ENCODE results near the gene SNX22. TPM values are rescaled to one million over a fixed set of nuclear protein-coding genes. Genes with fewer than 3 reads are reported as not detected.

Gene SNX22
- total and polyA plus RNA-seq, 2 of the 8 experiments (the other 6 are each of a cell fraction or from before 2014, with no cell fraction given), result 4.9 TPM

- no peak overlapping the region for H4K5ac ChIP-seq (ENCODE audit: insufficient read length, low read depth, low read length)
- no peak overlapping the region for H3K4ac ChIP-seq (replicated peaks; ENCODE audit: insufficient read length, low read depth, low read length)
- POLR2A ChIA-PET (ENCODE audit: partially characterized antibody), result no interaction called here
- H2AFZ ChIP-seq (ENCODE audit: low read length), result no peak overlapping the region
- H3K14ac ChIP-seq (ENCODE audit: insufficient read length), result no peak overlapping the region
- H3K27me3 ChIP-seq (replicated peaks in 1 of 4; ENCODE audit: control insufficient read depth in 3 of 4, extremely low read depth in 1 of 4, insufficient read depth in 3 of 4, low read length in 3 of 4), result no peaks in the 10 kb centered on the region
- H3K56ac ChIP-seq (replicated peaks; ENCODE audit: insufficient read length, low read depth, low read length), result no peak overlapping the region
- H3K79me1 ChIP-seq (ENCODE audit: low read depth, low read length), result no peaks in the 10 kb centered on the region; the same call in 1 of the 2 replicates
- no peaks in the 10 kb centered on the region for H3K23me2 ChIP-seq (ENCODE audit: low read depth, low read length)
- no peak overlapping the region for H3K9ac ChIP-seq (replicated peaks in 1 of 4; ENCODE audit: extremely low read depth in 1 of 4, low read depth in 3 of 4, low read length in 3 of 4)
- no peak overlapping the region for H3K4me3 ChIP-seq (ENCODE audit: extremely low read depth in 1 of 4, insufficient read depth in 2 of 4, low read depth in 3 of 4, low read length in 4 of 4)
- WGBS, 2 experiments (ENCODE audit: extremely low coverage in 1 of 2, insufficient coverage in 1 of 2, insufficient read length in 1 of 2, insufficient replicate concordance in 2 of 2, low coverage in 1 of 2, low lambda C conversion rate in 2 of 2, missing lambda C conversion rate in 1 of 2), result 65% methylated on average over 3 of the region's 3 CpGs; no CpG with 5 or more reads in 1 of the 2 experiments
- no peaks in the 10 kb centered on the region for H3K9me3 ChIP-seq (ENCODE audit: insufficient read depth in 2 of 2, low read depth in 1 of 2, low read length in 1 of 2)
- no peak overlapping the region for H2BK15ac ChIP-seq (ENCODE audit: low read length)
- H3K36me3 ChIP-seq (ENCODE audit: control insufficient read depth in 2 of 4, insufficient read depth in 4 of 4, low read length in 3 of 4), result peaks cover 10 to 42% (median 31%) of the 10 kb centered on the region in 4 experiments
- no peak overlapping the region for H4K91ac ChIP-seq (replicated peaks; ENCODE audit: insufficient read length, low read length)
- H3K27ac ChIP-seq (ENCODE audit: low read depth, low read length), result no peak overlapping the region
- H3K18ac ChIP-seq (ENCODE audit: extremely low read depth, low read length), result no peak overlapping the region
- CTCF ChIA-PET (ENCODE audit: partially characterized antibody), result interaction anchor here (1.1 to 1.7 kb wide), 3 partner anchors 18 to 27 kb away, joined by 5 to 7 read pairs (median 5); no protein-coding TSS in a partner anchor
- no peaks in the 10 kb centered on the region for H3K79me2 ChIP-seq (ENCODE audit: control insufficient read depth in 1 of 2, insufficient read depth in 2 of 2, low read length in 2 of 2)
- H4K20me1 ChIP-seq (replicated peaks in 1 of 2; ENCODE audit: control insufficient read depth in 1 of 2, insufficient read depth in 2 of 2, low read length in 2 of 2), result no peaks in the 10 kb centered on the region
- H2BK5ac ChIP-seq (ENCODE audit: low read depth, low read length), result no peak overlapping the region
- no peak overlapping the region for H2BK12ac ChIP-seq (ENCODE audit: low read depth, low read length)
- no peak for TF ChIP-seq MAX (IDR thresholded peaks at IDR 0.05)
- TF ChIP-seq JUND (IDR thresholded peaks at IDR 0.05; ENCODE audit: low read length), result no peak
- no peak for TF ChIP-seq JUN (IDR thresholded peaks at IDR 0.05; ENCODE audit: low read depth, low read length)
- no peak for TF ChIP-seq YY1 (IDR thresholded peaks at IDR 0.05; ENCODE audit: low read depth, low read length)
- no peak for TF ChIP-seq USF2 (IDR thresholded peaks at IDR 0.05; ENCODE audit: low read length)
- no peak overlapping the region for H4K8ac ChIP-seq (ENCODE audit: extremely low read depth, insufficient read depth, low read length)
- H3K23ac ChIP-seq (ENCODE audit: insufficient read length), result no peak overlapping the region
- H2AK5ac ChIP-seq (ENCODE audit: low read depth, low read length), result no peak overlapping the region
- no peak for DNase-seq (ENCODE audit: low read depth in 1 of 2, low spot score in 2 of 2)
- H2BK120ac ChIP-seq (replicated peaks; ENCODE audit: low read depth, low read length), result no peak overlapping the region
- no peak for FAIRE-seq
- H3K4me1 ChIP-seq (replicated peaks in 1 of 4; ENCODE audit: control insufficient read depth in 3 of 4, insufficient read depth in 4 of 4, low read length in 3 of 4), result no peaks in the 10 kb centered on the region
- no peak overlapping the region for H3K4me2 ChIP-seq (ENCODE audit: insufficient read depth in 1 of 2, low read depth in 2 of 2, low read length in 2 of 2)
- no peak overlapping the region for H2BK20ac ChIP-seq (ENCODE audit: low read length)
Observed at GRCh38 chr15:64125978-64126377, 25.6 kb upstream of the SNX22 start.
